H1 (cell line): ENCODE data around the gene MYOCD. TPM values are rescaled to one million over a fixed set of nuclear protein-coding genes. Genes with fewer than 3 reads are reported as not detected.

Source experiments
- ASH2L ChIP-seq: fragments of 200-600, 300-600 bp; sonication (generic); IDR thresholded peaks from one replicate; pipeline ENCODE4 v1.7.1; 2017; ENCODE audit warnings: low read length
- CHD1 ChIP-seq: IDR thresholded peaks from 2 replicates; pipeline ENCODE4 v1.6.1; 2012; ENCODE audit warnings: low read depth, low read length, improper control_type of control experiment
- E2F6 ChIP-seq: IDR thresholded peaks from 2 replicates; pipeline ENCODE4 v1.6.1; 2012; ENCODE audit warnings: inconsistent platforms
- EGR1 ChIP-seq: IDR thresholded peaks from 2 replicates; pipeline ENCODE4 v1.6.1; 2011; ENCODE audit warnings: low read depth, low read length, borderline replicate concordance
- MAFK ChIP-seq: IDR thresholded peaks from 2 replicates; pipeline ENCODE4 v1.6.1; 2012; ENCODE audit warnings: low read depth, mild to moderate bottlenecking, improper control_type of control experiment, low read length
- POU5F1 ChIP-seq: IDR thresholded peaks from 2 replicates; pipeline ENCODE4 v1.6.1; 2011; ENCODE audit warnings: low read depth, mild to moderate bottlenecking, low read length, moderate library complexity
- SIRT6 ChIP-seq: IDR thresholded peaks from one replicate; pipeline ENCODE4 v1.7.1; 2012; ENCODE audit warnings: low read length, inconsistent platforms
- SP1 ChIP-seq: IDR thresholded peaks from 2 replicates; pipeline ENCODE4 v1.6.1; 2011; ENCODE audit warnings: low read depth, low read length
- SP4 ChIP-seq: IDR thresholded peaks from 2 replicates; pipeline ENCODE4 v1.6.1; 2012; ENCODE audit warnings: low read length, inconsistent platforms
- SRF ChIP-seq: IDR thresholded peaks from 2 replicates; pipeline ENCODE4 v1.6.1; 2011; ENCODE audit warnings: mild to moderate bottlenecking, low read depth, low read length, moderate library complexity
- SUZ12 ChIP-seq: fragments of 200-600 bp; sonication (generic); IDR thresholded peaks from 2 replicates; pipeline ENCODE4 v1.6.1; 2012; ENCODE audit warnings: mild to moderate bottlenecking, inconsistent platforms, low read length, moderate library complexity, mixed read lengths
- polyA plus RNA-seq, 7 experiments: library from polyadenylated mRNA; depleted of rRNA in 3 of 7; stranded (reverse) in 5 of 7; unstranded in 2 of 7; fragments of >200 nt in 5 of 7; fragments of 200-250 nt in 2 of 7; gene quantifications; 1 replicate in 5 of 7; 2 replicates in 1 of 7; 4 replicates in 1 of 7; pipeline versions ENCODE4 v1.2.1 to v1.2.3, GENCODE V29; 2011 to 2013; ENCODE audit warnings: missing spikeins in 2 of 7, mixed read lengths in 2 of 7
- total RNA-seq: library from RNA; stranded (reverse); fragmentation: NEBNext Ultra II Directional; extraction: Animal tissue kit (Norgen Biotek cat#: 25700); gene quantifications from 2 replicates; pipeline ENCODE4 v1.2.1, GENCODE V29; 2021

MYOCD gene
- total and polyA plus RNA-seq, 2 of the 8 experiments (the other 6 are each of a cell fraction or from before 2014, with no cell fraction given): 0.30 to 4.9 TPM

GRCh38 chr17:12680993-12681392 lies 15.3 kb downstream of the MYOCD start (continued):
- TF ChIP-seq SUZ12 (no peak), SP1 (no peak), EGR1 (no peak), MAFK (no peak), POU5F1 (no peak), CHD1 (no peak), SIRT6 (no peak), E2F6 (no peak), SRF (no peak), SP4 (no peak), ASH2L (no peak)
